CD4-positive, alpha-beta T cell treated with Interferon alpha-2 for 1 hour (primary cell): ENCODE results near the gene IMMP2L.
"Not testable (repeated sequence)": the region's sequence is repeated elsewhere in the genome, so short reads cannot be mapped to it uniquely, and the experiment has no call there.

ENCODE experiments used
- DNase-seq, 2 donors: peaks; one replicate each; pipeline ENCODE4 v3.0.0-alpha.2; 2020 to 2022

IMMP2L gene

GRCh38 chr7:110948280-110948679, 614.0 kb downstream of the IMMP2L start:
- no peak for DNase-seq

- no peak for DNase-seq
Observed at GRCh38 chr7:110947408-110947807, 614.9 kb downstream of the IMMP2L start.

GRCh38 chr7:110944966-110945644, 617.2 kb downstream of the IMMP2L start:
- no peak for DNase-seq

DNA sequence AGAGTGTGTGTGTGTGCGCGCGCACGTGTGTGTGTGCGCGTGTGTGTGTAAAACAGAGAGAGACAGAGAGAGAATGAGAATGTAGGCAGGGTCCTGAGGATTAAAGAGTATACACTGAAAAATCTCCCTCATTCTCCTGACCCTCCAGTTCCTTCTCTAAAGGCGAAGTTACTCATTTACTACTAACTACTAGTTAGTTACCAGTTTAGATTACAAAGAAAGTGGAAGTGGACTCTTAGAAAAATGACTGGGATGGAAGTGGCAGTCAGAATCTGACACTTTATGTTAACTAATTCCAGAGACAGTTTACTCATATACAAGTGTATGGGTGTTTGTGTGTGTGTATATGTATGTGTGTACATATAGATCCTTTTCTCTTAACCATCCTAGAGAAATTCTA, 617.8 kb downstream of the IMMP2L start:
- DNase-seq, result no peak

DNA sequence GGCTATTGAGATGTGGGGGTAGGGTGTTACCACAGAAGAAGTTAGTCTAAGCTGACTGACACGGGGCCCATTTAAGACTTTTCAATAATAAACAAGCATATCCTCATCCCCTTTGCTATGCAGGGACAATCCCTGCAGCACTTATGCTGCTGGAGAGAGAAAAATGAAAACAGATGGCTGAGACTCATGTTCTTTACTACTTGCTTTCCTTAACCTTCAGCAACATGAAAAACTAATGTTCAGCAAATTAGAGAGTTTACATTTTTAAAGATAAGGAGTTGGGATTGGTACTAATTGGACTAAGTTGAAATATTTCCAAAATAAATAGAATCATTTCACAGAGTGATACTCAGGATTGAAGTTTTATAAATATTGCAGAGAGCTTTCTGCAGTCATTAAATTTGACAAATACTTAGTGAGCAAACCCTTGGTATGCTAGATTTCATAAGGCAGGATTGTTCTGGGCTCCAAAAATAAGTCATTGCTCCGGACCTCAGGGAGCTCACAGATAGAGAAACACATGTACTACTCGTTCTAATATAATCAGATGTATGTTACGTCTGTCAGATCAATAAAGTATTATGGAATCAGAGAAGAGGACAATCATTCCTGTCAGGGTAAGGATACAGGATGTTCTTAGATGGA, 618.5 kb downstream of the IMMP2L start:
- no peak for DNase-seq

GRCh38 chr7:110941385-110941784, 620.9 kb downstream of the IMMP2L start:
- no peak for DNase-seq

- DNase-seq, result no peak
Observed at GRCh38 chr7:110940756-110941155, 621.5 kb downstream of the IMMP2L start.

DNA sequence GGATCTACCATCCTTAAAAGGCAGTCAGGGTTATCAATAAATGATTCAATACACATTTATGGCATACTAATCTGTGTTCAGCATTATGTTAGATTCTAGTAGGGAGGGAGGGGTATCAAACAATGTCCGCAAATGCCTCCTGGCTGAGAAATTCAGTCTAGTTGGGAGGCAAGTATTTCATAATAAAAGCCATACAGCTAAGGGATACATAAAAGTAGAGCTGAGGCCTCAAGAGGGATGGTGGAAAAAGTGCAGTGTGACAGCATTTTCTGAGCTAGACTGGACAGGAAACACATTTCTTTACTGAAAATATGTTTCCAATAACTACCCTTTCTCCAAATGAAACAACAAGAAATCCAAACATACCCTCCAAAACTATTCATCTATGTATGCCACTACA, 624.1 kb downstream of the IMMP2L start:
- no peak for DNase-seq

GRCh38 chr7:110936665-110937064, 625.6 kb downstream of the IMMP2L start:
- not testable (repeated sequence) for DNase-seq

- DNase-seq, result no peak
Observed at GRCh38 chr7:110929480-110930249, 632.6 kb downstream of the IMMP2L start.

DNA sequence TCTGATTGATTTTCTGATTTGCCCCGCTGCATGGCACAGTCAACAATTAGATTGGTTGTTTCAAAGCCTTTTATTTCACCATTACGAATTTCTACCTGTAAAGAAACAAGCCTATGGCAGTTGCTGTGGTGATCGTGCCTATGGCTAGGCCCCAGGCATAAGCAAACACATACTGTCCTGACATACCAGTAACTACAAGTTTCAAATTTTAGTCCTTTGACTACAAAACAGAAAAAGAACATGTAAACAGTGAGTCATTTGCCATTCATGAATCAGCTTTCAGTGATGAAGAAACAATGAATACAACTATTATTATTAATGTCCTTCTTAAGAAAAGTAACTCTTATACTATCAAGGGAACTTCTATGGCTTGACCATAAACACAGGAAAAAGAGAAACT, 639.4 kb downstream of the IMMP2L start:
- DNase-seq, result no peak

DNA sequence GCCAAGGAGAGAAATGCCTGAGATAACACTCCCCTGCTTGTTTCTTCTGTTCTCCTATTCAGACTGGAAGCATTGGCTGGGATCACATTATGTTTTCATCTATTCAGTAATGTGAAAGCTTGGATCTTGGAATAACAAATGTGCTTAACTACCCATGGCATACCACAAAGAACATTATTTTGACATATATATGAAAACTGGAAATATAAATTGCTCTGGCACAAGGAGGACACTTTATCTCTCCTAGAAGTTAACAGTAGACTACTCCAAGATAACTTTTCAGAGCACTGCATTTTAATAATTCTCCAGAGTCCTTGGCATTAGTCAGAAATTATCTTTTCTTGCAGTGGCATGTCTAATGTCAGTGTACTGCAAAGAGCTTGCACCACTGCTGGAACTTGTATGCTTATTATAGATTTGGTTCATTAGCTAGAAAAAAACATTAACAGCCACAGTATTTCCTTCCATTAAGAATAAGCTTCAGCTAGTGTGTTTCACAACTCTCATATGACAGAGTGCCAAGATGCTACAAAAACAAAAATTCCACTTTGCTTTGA, 640.6 kb downstream of the IMMP2L start:
- no peak for DNase-seq

GRCh38 chr7:110918949-110919548, 643.2 kb downstream of the IMMP2L start:
- DNase-seq, result no peak

- DNase-seq, result no peak
Observed at GRCh38 chr7:110914263-110914662, 648.0 kb downstream of the IMMP2L start.

GRCh38 chr7:110911632-110912031, 650.7 kb downstream of the IMMP2L start:
- no peak for DNase-seq

- DNase-seq, result no peak
Observed at GRCh38 chr7:110909117-110909516, 653.2 kb downstream of the IMMP2L start.

DNA sequence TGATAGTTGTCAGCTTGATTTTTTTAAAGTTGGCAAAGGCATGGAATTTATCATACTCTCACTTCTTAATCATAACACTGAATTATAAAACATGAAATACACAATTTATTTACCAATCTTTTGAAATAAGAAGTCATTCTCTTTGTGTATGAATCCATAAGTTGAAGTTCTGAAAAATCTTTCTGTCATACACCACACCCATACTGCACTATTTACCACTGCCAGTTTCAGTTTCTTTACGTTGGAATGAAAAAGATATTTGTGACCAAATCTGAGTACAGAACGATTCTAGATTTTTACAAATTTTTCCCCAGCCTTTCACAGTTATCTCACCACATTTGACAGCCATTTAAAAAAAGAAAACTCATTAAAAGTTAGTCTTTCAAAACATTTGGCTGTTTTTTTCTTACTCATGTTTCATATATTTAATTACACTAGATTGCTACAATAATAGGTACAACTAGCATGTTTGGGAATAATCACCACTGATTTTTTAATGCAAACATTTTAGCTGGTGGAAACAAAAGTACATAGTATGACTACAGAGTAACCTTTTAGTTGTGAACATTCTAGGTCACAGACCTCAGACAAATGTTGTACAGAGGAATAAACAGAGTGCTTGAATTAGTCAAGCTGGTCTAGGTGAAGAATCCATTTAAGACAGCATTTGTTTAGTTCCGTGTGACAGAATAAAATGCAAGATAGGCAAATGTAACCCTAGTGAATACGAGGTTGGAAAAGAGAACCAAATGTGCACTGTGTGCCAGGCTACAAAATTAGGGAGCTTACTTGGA, 656.3 kb downstream of the IMMP2L start:
- no peak for DNase-seq

DNA sequence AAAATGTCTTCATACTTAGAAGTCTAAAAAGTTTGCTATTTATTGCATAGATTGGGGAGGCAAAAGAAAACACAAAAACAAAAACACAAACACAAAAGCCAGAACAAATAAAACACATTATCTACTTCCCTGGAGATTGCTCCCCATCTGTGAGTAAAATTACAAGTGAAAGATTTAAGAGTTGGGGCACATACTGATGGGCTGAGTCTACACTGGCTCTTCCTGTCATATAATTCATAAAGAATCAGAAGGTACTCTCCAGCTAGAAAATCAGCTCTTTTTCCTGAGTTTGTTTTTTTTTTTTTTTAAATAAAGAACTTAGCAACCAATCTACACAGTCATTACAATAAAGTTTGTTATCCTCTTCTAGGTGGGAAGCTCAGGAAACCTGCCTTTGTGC, 663.8 kb downstream of the IMMP2L start:
- no peak for DNase-seq

DNA sequence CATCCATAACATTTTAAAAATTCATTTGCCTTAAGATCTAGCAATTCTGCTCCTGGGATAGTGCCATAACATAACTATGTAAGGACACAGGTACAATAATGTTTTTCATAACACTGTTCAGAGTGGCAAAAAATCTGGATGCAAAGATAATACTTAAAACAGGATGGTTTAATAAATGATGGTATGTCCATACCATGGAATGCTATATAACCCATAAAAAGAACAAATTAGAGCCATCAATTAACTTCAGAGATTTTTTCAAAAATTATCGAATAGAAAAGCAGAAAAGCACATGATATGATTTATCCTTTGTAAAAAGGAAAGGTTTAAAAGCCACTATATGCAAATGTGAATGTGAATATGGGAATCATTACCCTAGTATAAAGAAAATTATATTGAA, 664.8 kb downstream of the IMMP2L start:
- no peak for DNase-seq

DNA sequence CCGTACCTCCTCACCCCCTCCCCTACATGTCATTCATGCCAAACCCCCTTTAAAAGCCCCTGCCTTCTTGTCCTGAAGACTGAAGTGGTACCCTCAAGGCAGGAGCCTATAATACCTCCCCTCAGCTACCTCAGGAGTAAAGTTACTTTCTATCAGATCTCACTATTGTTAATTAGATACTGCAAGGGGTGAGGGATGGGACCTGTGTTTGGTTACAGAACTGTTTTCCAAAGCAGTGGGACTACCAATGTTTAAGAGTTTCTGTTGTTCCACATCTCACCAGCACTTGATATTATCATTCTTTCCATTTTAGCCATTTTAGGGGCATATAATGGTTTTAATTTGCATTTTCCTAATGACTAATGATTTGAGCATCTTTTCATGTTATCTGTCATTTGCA, 668.2 kb downstream of the IMMP2L start:
- no peak for DNase-seq

- DNase-seq, result no peak
Observed at GRCh38 chr7:110891197-110891596, 671.1 kb downstream of the IMMP2L start.

- no peak for DNase-seq
Observed at GRCh38 chr7:110890101-110890500, 672.2 kb downstream of the IMMP2L start.
